ENCODE data around the gene UNC13B. TPM values are rescaled to one million over a fixed set of nuclear protein-coding genes. Genes with fewer than 3 reads are reported as not detected.

UNC13B gene
- total RNA-seq, 1 experiment from 2014 or later, result 17.6 TPM

DNA sequence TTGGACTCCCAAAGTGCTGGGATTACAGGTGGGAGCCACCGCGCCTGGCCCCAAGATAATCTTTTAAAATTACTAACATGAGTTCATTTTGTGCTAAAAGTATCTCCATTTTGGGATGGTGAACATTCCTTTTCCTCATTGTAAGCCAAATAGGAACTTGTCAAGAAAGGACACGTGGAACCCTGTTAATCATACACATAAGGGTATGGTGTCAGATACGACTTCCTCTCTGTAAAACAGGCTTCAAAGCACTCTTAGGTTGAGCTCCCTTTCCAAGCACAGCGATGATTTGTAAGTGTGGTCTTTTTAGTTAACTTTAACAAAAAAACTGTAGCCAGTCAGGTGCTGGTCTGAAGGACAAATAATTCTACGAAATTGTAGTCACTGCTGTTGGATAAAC lies 132.7 kb downstream of the UNC13B start:
- RAD21 ChIA-PET (ENCODE audit: low non-redundant PET in 1 of 2, low total read pairs in 2 of 2, uncharacterized antibody in 2 of 2, unreplicated experiment in 2 of 2), result no interaction called here
- Histone ChIP-seq H3K4me2 (ENCODE audit: low read length) (no peak overlapping the region), H3K9me3 (ENCODE audit: control insufficient read depth in 1 of 2, insufficient read depth in 1 of 2, low read depth in 1 of 2, low read length in 2 of 2) (no peaks in the 10 kb centered on the region), H3K79me2 (ENCODE audit: insufficient read depth, low read length) (no peaks in the 10 kb centered on the region), H3K27ac (ENCODE audit: low read depth, low read length) (no peak overlapping the region), H3K4me1 (ENCODE audit: control insufficient read depth in 1 of 2, insufficient read depth in 2 of 2, low read length in 2 of 2) (no peaks in the 10 kb centered on the region), H3K9me2 (ENCODE audit: insufficient read depth) (no peaks in the 10 kb centered on the region), H3K36me3 (ENCODE audit: control insufficient read depth in 1 of 2, insufficient read depth in 2 of 2, low read length in 2 of 2) (no peaks in the 10 kb centered on the region), H4K20me1 (ENCODE audit: insufficient read depth) (no peaks in the 10 kb centered on the region), H3K9ac (ENCODE audit: low read length) (no peak overlapping the region), H3K27me3 (ENCODE audit: insufficient read depth, low read length) (no peaks in the 10 kb centered on the region), H2AFZ (ENCODE audit: low read depth, low read length, poor library complexity, severe bottlenecking) (no peak overlapping the region), H3K4me3 (replicated peaks in 1 of 2; ENCODE audit: low read depth in 1 of 2, low read length in 2 of 2) (no peak overlapping the region)
- no peak for TF ChIP-seq TCF7L2 (IDR thresholded peaks at IDR 0.05; ENCODE audit: borderline replicate concordance, extremely low read depth, insufficient read depth, insufficient read length)
- TF ChIP-seq RAD21 (IDR thresholded peaks at IDR 0.05; ENCODE audit: low read depth), result no peak
- no peak for TF ChIP-seq ZBTB33 (IDR thresholded peaks at IDR 0.05; ENCODE audit: extremely low read depth, insufficient replicate concordance, low read length)
- TF ChIP-seq YY1 (IDR thresholded peaks at IDR 0.05; ENCODE audit: extremely low read depth, insufficient replicate concordance, low read depth, low read length), result no peak
- TF ChIP-seq JUND (IDR thresholded peaks at IDR 0.05), result no peak
- no peak for TF ChIP-seq ZFX (IDR thresholded peaks at IDR 0.05)
- no peak for TF ChIP-seq POLR2AphosphoS5 (IDR thresholded peaks at IDR 0.05; ENCODE audit: low read depth, low read length)
- TF ChIP-seq CEBPB (IDR thresholded peaks at IDR 0.05; ENCODE audit: low read depth), result no peak
- TF ChIP-seq CTCF (IDR thresholded peaks at IDR 0.05 in 2 of 3, conservative IDR thresholded peaks at IDR 0.05 in 1 of 3; ENCODE audit: borderline replicate concordance in 1 of 3, insufficient read depth in 1 of 3, low read depth in 2 of 3, low read length in 2 of 3), result no peak
- no peak for TF ChIP-seq ATF3 (IDR thresholded peaks at IDR 0.05)
- TF ChIP-seq SP1 (IDR thresholded peaks at IDR 0.05; ENCODE audit: low read depth), result no peak
- no peak for TF ChIP-seq ELF1 (IDR thresholded peaks at IDR 0.05; ENCODE audit: borderline replicate concordance, low read depth)
- TF ChIP-seq ZNF274 (IDR thresholded peaks at IDR 0.05; ENCODE audit: low read depth, low read length), result no peak
- no peak for TF ChIP-seq EGR1 (IDR thresholded peaks at IDR 0.05; ENCODE audit: low read depth)
- TF ChIP-seq, protein P1, sequence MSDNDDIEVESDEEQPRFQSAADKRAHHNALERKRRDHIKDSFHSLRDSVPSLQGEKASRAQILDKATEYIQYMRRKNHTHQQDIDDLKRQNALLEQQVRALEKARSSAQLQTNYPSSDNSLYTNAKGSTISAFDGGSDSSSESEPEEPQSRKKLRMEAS (IDR thresholded peaks at IDR 0.05), result no peak
- TF ChIP-seq POLR2A (IDR thresholded peaks at IDR 0.05; ENCODE audit: borderline replicate concordance, extremely low read depth, insufficient read depth, insufficient read length), result no peak
- no peak for TF ChIP-seq CBX3 (IDR thresholded peaks at IDR 0.05; ENCODE audit: low read depth)
- TF ChIP-seq SRF (IDR thresholded peaks at IDR 0.05; ENCODE audit: low read depth), result no peak
- intact Hi-C loops (cut with micrococcal nuclease), result no loop called here
- POLR2A ChIA-PET, result no interaction called here
- DNase-seq (ENCODE audit: low read depth, low spot score) (no peak), ATAC-seq (no peak)
- CTCF ChIA-PET, result no interaction called here
- no TSS peak for BruUV-seq (replicated peaks)
